ENCODE data around the gene HNRNPL.
"Not testable (repeated sequence)": the region's sequence is repeated elsewhere in the genome, so short reads cannot be mapped to it uniquely, and the experiment has no call there.

Gene HNRNPL

GRCh38 chr19:38796154-38796553, 53.6 kb downstream of the HNRNPL start:
- no peak for DNase-seq

DNA sequence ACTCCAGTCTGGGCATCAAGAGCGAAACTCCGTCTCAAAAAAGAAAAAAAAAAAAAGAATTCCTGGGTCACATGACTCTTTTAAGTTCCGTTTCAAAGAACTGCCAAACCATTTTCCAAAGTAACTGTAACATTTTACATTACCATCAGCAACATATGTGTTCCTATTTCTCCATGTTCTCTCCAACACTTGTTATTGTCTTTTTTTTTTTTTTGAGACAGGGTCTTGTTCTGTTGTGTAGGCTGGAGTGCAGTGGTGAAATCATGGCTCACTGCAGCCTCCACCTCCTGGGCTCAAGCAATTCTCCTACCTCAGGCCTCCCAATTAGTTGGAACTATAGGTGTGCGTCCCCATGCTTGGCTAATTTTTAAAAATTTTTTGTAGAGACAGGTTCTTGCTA, 54.2 kb downstream of the HNRNPL start:
- DNase-seq: no peak

DNA sequence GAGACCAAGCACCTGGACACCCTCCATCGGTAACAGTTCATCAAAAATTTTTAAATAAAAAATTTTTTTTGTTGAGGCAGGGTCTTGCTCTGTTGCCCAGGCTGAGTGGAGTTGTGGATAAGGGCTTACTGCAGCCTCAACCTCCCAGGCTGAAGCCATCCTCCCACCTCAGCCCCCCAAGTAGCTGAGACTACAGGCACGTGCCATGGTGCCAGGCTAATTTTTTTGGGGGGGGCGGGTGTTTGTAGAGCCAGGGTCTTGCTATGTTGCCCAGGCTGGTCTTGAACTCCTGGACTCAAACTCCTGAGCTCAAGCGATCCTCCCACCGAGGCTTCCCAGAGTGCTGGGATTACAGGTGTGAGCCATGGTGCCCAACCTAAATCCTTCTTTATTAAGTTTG, 56.1 kb downstream of the HNRNPL start:
- DNase-seq: no peak

DNA sequence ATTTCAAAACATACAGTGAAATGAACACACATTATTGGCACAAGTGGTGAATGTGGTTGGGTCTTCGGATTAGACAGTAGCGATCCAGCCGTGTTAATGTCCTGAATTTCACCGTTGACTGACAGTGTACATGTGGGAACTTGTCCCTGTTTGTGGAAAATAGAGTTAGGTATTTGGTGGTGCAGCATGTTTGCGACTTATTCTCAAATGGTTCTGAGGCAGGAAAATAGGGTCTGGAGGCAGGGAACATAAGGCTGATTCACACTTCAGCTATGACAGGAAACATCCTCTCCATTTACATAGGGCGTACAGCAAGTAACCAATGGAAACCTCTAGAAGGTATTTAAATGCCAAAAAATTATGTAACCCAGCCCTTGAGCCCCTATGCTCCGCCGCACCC, 56.6 kb downstream of the HNRNPL start:
- peak; percentile 38 for DNase-seq

DNA sequence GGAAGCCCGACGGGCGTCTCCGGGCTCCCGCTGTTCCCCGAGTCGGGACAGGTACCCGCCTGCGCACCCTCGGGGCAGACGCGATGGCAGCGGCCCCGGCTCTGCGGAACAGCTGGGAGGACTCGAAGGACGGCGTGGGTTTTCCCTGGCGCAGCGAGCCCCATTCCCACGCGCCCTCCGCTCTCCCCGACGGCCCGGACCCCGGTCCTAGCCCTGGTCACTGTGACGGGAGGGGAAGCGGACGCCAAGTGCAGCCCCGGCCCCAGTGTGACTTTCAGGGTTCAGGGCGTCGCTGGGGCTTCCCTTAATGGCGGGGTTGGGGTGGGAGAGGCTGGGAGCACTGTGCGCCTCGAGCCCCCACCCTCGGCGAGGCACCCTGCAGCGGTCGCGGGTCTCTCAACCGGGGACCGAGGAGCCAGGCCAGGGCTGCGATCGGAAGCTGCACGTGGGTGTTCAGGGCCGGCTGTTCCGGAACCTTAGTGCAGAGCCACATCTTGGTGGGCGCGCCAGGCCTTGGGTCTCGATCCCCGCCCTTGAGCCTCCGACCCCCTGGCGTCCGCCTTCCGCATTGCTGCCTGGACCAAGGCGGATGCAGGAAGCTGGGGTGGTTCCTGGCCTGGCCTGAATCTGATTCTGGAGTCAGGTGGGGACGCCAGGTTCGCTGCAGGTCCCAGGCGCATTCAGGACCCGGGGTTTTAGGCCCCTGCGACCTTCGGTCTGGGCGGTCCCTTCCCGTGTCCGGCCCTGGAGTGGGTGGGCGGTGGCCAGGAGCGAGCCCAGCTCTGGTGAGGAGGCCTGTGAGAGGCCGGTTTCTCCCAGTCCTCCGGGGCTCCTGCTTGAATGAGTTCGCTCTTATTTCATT, 57.3 kb downstream of the HNRNPL start:
- no peak for DNase-seq

DNA sequence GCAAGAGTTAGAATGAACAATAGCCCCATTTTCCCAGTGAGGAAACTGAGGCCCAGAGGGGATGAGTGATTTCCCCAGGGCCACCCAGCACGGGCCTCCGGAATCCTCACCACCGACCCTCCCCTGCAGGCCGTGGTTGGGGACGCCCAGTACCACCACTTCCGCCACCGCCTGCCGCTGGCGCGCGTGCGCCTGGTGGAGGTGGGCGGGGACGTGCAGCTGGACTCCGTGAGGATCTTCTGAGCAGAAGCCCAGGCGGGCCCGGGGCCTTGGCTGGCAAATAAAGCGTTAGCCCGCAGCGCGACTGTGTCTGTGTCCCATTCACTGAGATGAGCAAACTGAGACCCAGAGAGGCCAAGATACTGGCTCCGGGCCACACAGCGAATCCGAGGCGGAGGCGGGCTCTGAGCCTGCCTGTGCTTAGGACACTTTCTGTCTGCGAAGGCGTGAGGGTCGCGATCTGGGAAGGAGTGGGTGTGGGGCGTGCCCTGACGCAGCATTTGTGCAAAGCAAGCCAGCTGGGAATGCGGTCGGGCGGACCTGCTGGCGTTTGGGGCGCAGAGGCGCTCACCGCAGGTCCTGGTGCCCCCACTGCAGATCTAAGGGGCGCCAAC, 58.2 kb downstream of the HNRNPL start:
- DNase-seq: not testable (repeated sequence)

DNA sequence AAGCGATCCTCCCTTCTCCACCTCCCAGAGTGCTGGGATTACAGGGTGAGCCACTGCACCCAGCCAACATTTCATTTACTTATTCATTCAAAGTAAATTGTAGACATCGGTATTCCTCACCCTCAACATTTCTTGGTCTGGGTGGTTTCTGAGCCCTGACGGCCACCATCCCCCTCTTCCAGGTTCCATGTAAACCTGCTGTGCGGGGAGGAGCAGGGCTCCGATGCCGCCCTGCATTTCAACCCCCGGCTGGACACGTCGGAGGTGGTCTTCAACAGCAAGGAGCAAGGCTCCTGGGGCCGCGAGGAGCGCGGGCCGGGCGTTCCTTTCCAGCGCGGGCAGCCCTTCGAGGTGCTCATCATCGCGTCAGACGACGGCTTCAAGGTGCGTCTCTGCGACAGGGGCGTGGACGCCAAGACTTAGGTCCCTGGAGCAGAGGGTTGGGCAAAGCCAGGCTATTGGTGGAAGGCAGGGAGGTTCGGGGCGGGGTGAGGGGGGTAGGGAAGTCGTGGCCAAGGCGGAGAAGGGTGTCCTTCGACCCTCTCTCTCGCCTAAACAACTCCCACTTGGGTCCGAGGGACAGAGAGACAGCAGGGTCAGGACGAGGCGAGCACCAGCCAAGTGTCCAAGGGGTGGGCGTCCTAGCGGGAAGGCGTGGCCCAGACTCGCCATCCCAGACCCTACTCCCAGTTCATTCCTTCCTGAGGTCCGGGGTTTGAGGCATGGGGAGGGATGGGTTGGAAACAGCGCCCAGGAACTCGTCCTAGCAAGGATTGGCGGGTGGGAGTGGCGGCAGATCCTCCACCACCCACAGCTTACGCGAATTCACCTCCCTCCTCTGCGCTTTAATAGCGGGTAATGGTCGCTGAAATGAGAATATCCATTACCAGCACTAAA, 59.0 kb downstream of the HNRNPL start:
- not testable (repeated sequence) for DNase-seq

DNA sequence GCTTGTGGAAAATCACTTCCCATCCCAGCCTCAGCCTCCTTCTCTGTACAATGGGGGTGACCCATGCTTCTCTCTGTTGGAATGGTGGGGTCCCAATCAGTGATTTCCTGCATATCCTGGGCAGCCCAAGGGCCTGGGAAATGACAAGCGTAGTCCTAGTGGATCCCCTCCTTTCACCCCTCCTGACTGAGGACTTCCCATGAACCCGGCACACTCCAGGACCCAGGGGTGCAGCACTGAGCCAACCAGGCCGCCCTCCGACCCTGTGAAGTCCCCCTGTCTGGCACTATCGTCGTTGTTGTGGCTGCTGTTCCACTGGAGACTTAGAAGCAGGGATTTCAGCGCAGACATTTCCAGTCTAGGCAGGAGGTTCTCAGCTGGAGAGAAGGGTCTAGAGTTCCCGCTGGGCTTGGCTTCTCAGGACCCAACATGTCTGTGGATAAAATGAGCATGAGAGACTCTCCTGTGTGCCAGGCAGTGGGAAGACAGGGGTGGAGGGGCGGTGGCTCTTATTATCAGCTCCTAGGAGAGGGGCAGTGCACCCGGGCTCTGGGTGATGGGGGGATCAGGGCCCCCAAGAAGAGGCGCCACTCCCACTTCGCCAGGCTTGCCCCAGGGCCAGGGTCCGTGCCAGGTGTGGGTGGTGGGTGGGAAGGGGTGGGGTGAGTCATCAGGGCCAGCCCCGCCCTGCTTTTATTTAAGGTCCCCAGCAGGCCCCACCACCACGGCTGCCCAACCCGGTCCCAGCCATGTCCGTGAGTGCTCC, 61.1 kb downstream of the HNRNPL start, which contains the start of gene LGALS7B:
LGALS7B (plus strand) TSS at position 723 of the 766 bp plus-strand sequence; CDS start at position 750, 27 bp downstream.
- no peak for DNase-seq

DNA sequence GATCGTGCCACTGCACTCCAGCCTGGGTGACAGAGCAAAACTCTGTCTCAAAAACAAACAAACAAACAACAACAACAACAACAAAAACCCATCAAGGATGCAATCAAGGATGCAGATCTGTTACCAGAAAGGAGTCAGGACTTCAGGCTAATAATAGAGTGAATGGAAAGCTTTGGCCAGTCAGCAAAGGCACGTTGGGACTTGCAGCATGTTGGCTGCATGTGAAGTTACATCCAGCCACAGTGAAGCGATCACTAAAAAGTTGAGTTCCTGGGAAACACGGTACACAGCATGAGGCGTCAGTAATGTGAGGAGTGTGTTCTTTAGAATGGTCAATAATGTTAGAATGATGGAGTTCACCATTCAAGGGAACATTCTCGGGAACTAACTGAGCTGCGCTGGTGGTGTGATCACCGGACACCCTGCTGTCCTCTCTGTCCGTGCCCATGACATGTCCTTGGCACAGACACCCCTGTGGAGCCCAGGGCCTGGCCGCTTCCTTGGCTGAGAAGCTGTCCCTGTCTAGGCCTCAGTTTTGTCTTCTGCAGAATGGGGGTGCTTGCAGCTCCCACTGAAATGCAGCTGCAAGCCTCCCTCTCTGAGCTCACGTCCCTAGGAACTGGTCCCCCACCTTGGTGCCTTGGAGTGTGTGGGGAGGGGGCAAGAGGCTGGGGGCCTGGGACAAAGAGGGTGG, 63.1 kb downstream of the HNRNPL start:
- DNase-seq: no peak
